CD4-positive, alpha-beta T cell treated with Interferon gamma for 1 hour (primary cell): ENCODE measurements around the gene NDRG4.
A peak's percentile ranks its signal among the peaks of the same experiment; 100 is the strongest.

Source experiments
- DNase-seq: peaks from one replicate; pipeline ENCODE4 v3.0.0-alpha.2; 2020

Gene NDRG4

GRCh38 chr16:58510776-58511628 is 11.1 kb downstream of the NDRG4 start:
- no peak for DNase-seq

- peak; percentile 71 for DNase-seq
Measured at GRCh38 chr16:58511933-58512815, 12.2 kb downstream of the NDRG4 start.

DNA sequence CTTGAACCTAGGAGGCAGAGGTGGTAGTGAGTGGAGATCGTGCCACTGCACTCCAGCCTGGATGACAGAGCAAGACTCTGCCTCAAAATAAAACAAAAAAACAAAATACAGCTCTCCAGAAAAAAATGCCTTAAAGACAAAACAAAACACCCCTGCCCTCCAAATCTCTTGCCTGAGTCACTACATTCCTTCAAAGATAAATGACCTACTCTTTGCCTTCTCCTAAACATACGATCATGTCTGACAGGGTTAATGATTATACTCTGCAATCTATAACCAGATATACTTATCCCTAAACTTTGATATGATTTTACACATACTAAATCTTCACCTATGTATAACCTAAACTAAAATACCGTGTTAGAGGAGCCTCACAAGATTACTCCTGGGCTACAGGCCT is 13.9 kb downstream of the NDRG4 start:
- DNase-seq = no peak

DNA sequence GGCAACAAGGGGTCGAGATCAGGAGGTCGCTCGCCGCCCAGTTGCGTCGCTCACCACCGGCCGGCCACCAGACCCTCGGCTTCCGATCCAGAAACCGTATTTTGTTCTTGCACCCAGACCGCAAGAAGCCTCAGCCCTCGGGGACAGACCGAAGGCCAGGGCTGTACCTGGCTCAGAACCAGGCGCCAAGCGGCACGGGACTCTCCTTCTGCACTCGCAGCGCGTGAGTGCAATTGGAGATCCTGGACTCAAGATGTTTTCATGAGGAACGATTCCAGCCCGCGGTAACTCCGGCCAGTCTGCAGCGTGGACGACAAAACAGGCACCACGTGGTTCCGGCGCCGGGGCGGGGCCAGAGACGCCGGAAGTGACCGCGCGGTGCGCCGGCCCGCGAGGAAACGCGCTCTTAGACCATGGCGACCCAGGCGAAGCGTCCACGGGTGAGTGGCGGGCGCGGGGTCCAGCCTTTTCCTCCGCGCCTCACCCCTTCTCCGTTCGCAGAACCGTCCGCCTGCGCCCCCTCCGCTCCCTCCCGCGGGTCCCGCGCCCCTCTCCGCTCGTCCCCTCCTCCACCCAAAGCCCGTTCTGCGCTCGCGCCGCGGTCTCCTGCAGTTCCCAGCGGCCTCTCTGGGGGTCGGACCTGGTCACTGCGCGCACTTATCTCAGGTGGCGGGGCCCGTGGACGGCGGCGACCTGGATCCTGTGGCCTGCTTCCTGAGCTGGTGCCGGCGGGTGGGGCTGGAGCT is 15.4 kb downstream of the NDRG4 start, which contains the start of gene SETD6:
SETD6 (plus strand) TSS at position 393 of the 746 bp plus-strand sequence; CDS start at position 414, 21 bp downstream.
- peak; percentile 62 for DNase-seq

- DNase-seq = peak; percentile 23
Measured at GRCh38 chr16:58515871-58516767, 16.2 kb downstream of the NDRG4 start.

- DNase-seq = no peak
Measured at GRCh38 chr16:58516768-58517107, 16.8 kb downstream of the NDRG4 start.

DNA sequence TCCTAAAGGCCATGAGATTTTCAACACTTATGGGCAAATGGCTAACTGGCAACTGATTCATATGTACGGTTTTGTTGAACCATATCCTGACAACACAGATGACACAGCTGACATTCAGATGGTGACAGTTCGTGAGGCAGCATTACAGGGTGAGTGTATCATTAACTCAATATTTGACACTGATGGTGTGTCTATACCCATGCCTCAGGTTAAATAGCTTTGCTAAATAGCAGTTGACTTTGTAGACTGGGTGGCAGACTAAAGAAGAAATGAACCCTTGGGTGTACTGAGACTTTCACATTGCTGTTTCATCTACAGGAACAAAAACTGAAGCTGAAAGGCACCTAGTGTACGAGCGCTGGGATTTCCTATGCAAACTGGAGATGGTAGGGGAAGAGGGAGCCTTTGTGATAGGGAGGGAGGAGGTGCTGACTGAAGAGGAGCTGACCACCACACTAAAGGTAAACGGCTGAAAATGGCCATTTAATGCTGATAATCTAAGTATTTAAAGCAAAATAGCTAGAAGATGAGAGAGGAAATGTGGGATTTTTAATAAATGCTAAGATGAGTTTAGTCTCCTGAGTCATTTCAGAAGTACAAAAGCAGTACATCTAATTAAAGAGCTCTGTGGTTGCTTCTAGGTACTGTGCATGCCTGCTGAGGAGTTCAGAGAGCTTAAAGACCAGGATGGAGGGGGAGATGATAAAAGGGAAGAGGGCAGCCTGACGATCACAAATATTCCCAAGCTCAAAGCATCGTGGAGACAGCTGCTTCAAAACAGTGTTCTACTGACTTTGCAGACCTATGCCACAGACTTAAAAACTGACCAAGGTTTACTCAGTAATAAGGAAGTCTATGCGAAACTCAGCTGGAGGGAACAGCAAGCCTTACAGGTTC is 18.4 kb downstream of the NDRG4 start:
- DNase-seq = no peak

DNA sequence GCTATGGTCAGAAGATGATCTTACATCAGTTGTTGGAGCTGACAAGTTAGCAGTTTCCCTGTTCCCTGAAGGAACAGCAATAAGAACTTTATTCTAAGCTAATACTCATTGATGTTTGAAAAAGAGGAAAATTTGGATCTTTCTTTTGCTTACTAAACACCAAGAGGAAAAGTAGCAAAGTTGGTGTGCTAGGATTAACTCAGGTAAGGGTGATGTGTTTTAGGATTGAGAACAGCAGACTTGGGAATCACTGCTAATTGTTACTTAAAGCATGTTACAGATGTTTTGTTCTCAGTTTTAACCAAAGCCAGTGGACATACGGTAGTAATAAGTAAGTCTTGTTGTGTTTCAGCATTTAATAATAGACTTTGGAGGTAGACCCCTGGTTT is 19.0 kb downstream of the NDRG4 start:
- no peak for DNase-seq

- DNase-seq = no peak
Measured at GRCh38 chr16:58519707-58520106, 19.8 kb downstream of the NDRG4 start.

GRCh38 chr16:58530179-58530578 is 30.2 kb downstream of the NDRG4 start:
- no peak for DNase-seq

DNA sequence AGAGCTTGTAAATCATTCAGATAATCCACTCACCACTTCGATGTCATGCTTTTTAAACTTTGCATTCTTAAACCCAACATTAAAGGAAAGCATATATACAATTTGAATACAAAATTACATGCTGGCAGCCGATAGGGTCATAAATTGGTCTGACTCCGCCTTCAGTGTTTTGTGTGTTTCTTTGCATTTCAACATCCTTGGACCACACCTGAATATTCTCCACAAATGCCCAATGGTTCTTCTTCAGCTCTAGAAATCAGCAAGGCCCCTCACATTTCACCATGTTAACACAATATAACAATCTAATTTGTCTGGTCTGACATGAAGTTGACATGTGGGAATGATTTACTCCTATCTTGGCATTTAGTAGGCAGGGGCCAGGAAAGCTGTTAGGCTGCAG is 32.5 kb downstream of the NDRG4 start:
- DNase-seq = no peak

GRCh38 chr16:58533751-58534470 is 34.0 kb downstream of the NDRG4 start:
- no peak for DNase-seq

- no peak for DNase-seq
Measured at GRCh38 chr16:58535100-58535499, 35.2 kb downstream of the NDRG4 start.

- DNase-seq = no peak
Measured at GRCh38 chr16:58536278-58536677, 36.3 kb downstream of the NDRG4 start.

GRCh38 chr16:58537124-58537906 is 37.4 kb downstream of the NDRG4 start:
- DNase-seq = no peak

- no peak for DNase-seq
Measured at GRCh38 chr16:58541711-58542110, 41.8 kb downstream of the NDRG4 start.

DNA sequence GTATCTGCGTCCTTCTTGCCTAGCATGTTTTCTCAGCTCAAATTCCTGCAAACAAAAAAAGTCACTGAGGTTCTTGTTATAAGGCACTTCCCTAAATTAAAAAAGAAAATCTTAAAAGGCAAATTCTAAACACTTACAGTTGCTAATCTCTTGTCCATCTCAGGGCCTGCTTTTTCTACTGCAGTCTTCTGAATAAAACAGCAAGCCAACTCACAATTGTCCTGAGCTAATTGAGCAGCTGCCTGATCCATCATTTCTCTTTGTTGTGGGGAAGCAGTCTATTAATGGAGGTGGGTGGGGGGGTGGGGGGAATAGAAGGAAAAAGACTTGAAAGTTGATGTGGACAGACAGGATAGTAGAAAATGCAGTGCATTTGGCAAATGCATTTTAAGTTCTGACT is 42.3 kb downstream of the NDRG4 start:
- no peak for DNase-seq

DNA sequence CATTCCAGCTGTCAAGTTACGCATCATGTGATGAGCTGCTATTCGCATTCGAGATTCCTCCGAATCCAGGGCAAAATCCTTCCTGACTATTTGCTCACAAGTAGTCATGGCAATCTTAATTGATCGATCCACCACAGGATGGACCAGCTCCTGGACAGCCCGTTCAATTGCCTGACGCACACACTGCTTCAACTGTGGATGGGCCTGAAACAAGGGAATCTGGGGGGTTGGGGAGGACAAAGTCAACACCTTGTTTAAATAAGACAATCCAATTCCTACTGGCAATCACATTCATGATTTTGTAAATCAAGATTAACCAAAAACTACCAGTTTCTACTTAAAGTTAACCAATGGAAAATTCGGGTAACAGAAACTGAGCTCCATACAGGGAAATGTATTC is 43.7 kb downstream of the NDRG4 start:
- DNase-seq = no peak

DNA sequence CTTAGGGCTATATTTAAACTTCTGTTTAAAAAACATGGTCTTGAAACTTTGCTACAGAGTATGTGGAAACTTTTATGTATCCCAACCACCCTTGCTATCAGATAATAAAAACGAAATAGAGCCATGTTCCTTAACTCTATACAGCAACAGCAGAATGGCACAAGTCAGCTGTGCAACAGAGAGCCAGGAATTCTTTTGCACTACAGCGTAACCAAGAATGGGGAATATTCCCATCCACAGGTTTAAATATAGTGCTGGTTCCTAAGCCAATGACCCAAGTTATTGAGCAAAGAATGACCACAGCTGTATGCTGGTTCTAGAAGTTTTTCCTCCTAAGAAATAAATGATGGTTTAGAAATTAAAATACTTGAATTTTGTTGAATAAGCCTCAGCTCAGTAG is 48.4 kb downstream of the NDRG4 start:
- no peak for DNase-seq

GRCh38 chr16:58551496-58551895 is 51.6 kb downstream of the NDRG4 start:
- DNase-seq = no peak
